GM23338 (cell line): ENCODE data around the gene HIVEP3. TPM values are rescaled to one million over a fixed set of nuclear protein-coding genes. Genes with fewer than 3 reads are reported as not detected.

Source experiments
- ATAC-seq: fragments of 200-7000 bp; cut with Tn5 transposase; 3 replicates; pipeline ENCODE4 v1.9.1; 2020
- DNase-seq: peaks from one replicate; pipeline ENCODE4 v3.0.0-alpha.2; 2015; ENCODE audit warnings: low spot score
- H2AFZ ChIP-seq: fragments of 200-600 bp; sonication (generic); 2 replicates; pipeline ENCODE4 v1.8.0; 2016; ENCODE audit warnings: antibody characterized with exemption, mild to moderate bottlenecking, moderate library complexity
- H3F3A ChIP-seq: fragments of 200-600 bp; sonication (generic); replicated peaks from 2 replicates; pipeline ENCODE4 v1.8.0; 2017; ENCODE audit warnings: antibody characterized with exemption, mixed run types, low read depth
- H3K27ac ChIP-seq: fragments of 200-600 bp; sonication (generic); 2 replicates; pipeline ENCODE4 v1.6.1; 2016; ENCODE audit warnings: low read depth
- H3K27me3 ChIP-seq: fragments of 200-600 bp; sonication (generic); 2 replicates; pipeline ENCODE4 v1.8.0; 2016; ENCODE audit warnings: mild to moderate bottlenecking, mixed run types, moderate library complexity; ENCODE audit not compliant: insufficient read depth
- H3K36me3 ChIP-seq: fragments of 200-600 bp; sonication (generic); 2 replicates; pipeline ENCODE4 v1.8.0; 2016; ENCODE audit warnings: mild to moderate bottlenecking; ENCODE audit not compliant: insufficient read depth
- H3K4me1 ChIP-seq: fragments of 200-600 bp; sonication (generic); 2 replicates; pipeline ENCODE4 v1.8.0; 2016; ENCODE audit warnings: mild to moderate bottlenecking, moderate library complexity; ENCODE audit not compliant: insufficient read depth
- H3K4me2 ChIP-seq: fragments of 200-600 bp; sonication (generic); 2 replicates; pipeline ENCODE4 v1.7.1; 2017; ENCODE audit warnings: mixed run types
- H3K4me3 ChIP-seq: fragments of 200-600 bp; sonication (generic); 2 replicates; pipeline ENCODE4 v1.6.1; 2016; ENCODE audit warnings: mixed run types
- H3K79me2 ChIP-seq: fragments of 200-600 bp; sonication (generic); replicated peaks from 2 replicates; pipeline ENCODE4 v1.8.0; 2017; ENCODE audit warnings: mild to moderate bottlenecking; ENCODE audit not compliant: insufficient read depth
- H3K9me2 ChIP-seq: fragments of 200-600 bp; sonication (generic); 2 replicates; pipeline ENCODE4 v1.8.0; 2017; ENCODE audit not compliant: insufficient read depth
- H4K20me1 ChIP-seq: fragments of 200-600 bp; sonication (generic); replicated peaks from 2 replicates; pipeline ENCODE4 v1.8.0; 2017; ENCODE audit warnings: mild to moderate bottlenecking; ENCODE audit not compliant: insufficient read depth
- H3K27ac Mint-ChIP-seq: 2 replicates; pipeline ENCODE4 v1.8.0; 2020; ENCODE audit warnings: inconsistent platforms, mild to moderate bottlenecking, moderate library complexity, mixed read lengths
- H3K27me3 Mint-ChIP-seq: 3 replicates; pipeline ENCODE4 v1.8.0; 2022; ENCODE audit warnings: low read depth, mild to moderate bottlenecking, moderate library complexity, mixed read lengths, inconsistent platforms; ENCODE audit not compliant: insufficient read depth, poor library complexity
- H3K36me3 Mint-ChIP-seq: 3 replicates; pipeline ENCODE4 v1.8.0; 2021; ENCODE audit warnings: low read depth, mild to moderate bottlenecking, inconsistent platforms, moderate library complexity, mixed read lengths
- H3K4me1 Mint-ChIP-seq: 3 replicates; pipeline ENCODE4 v1.8.0; 2020; ENCODE audit warnings: mild to moderate bottlenecking, inconsistent platforms, mixed read lengths
- H3K4me3 Mint-ChIP-seq: 3 replicates; pipeline ENCODE4 v1.8.0; 2021; ENCODE audit warnings: moderate library complexity, mild to moderate bottlenecking, inconsistent platforms, mixed read lengths
- H3K9me3 Mint-ChIP-seq: 3 replicates; pipeline ENCODE4 v1.8.0; 2020; ENCODE audit warnings: moderate library complexity, mild to moderate bottlenecking, inconsistent platforms, mixed read lengths
- CREB1 ChIP-seq: fragments of 250-450 bp; sonication (Bioruptor Pico); IDR thresholded peaks from 2 replicates; pipeline ENCODE4 v1.5.0; 2020; ENCODE audit warnings: low read depth, mild to moderate bottlenecking, moderate library complexity
- EZH2 ChIP-seq: fragments of 200-600 bp; sonication (generic); IDR thresholded peaks from one replicate; pipeline ENCODE4 v1.8.0; 2017; ENCODE audit warnings: antibody characterized with exemption, mild to moderate bottlenecking, low read depth; ENCODE audit not compliant: unreplicated experiment
- EZH2phosphoT487 ChIP-seq: fragments of 200-600 bp; sonication (generic); IDR thresholded peaks from one replicate; pipeline ENCODE4 v1.8.1; 2018; ENCODE audit warnings: antibody characterized with exemption; ENCODE audit not compliant: unreplicated experiment
- JUNB ChIP-seq: IDR thresholded peaks from one replicate; pipeline ENCODE4 v1.6.1; 2016; ENCODE audit warnings: antibody characterized with exemption; ENCODE audit not compliant: unreplicated experiment
- NANOG ChIP-seq: IDR thresholded peaks from 2 replicates; pipeline ENCODE4 v1.6.1; 2016; ENCODE audit warnings: antibody characterized with exemption, borderline replicate concordance
- POLR2AphosphoS5 ChIP-seq: IDR thresholded peaks from 2 replicates; pipeline ENCODE4 v1.6.1; 2016; ENCODE audit warnings: antibody characterized with exemption, low read depth
- STAT1 ChIP-seq: IDR thresholded peaks from one replicate; pipeline ENCODE4 v1.6.1; 2016; ENCODE audit warnings: antibody characterized with exemption; ENCODE audit not compliant: unreplicated experiment
- ZNF114 ChIP-seq: fragments of 250-450 bp; sonication (Bioruptor Pico); IDR thresholded peaks from 2 replicates; pipeline ENCODE4 v1.5.0; 2020; ENCODE audit warnings: mild to moderate bottlenecking, moderate library complexity
- ZNF331 ChIP-seq: fragments of 250-450 bp; sonication (Bioruptor Pico); IDR thresholded peaks from 2 replicates; pipeline ENCODE4 v1.5.0; 2020; ENCODE audit warnings: low read depth, mild to moderate bottlenecking, moderate library complexity
- polyA plus RNA-seq: library from polyadenylated mRNA; unstranded; fragments of >200 nt; fragmentation: Nextera tagmentation; extraction: Ambion mirVana; gene quantifications from 2 replicates; pipeline ENCODE4 v1.2.1, GENCODE V29; 2016
- total RNA-seq: library from RNA; depleted of rRNA; stranded (reverse); fragments of >200 nt; shearing (Covaris generic); gene quantifications from 2 replicates; pipeline ENCODE4 v1.2.3, GENCODE V29; 2014
- TF ChIP-seq, protein P1 (sequence below), 2 experiments: fragments of 200-600 bp in 1 of 2; sonication (generic) in 1 of 2; conservative IDR thresholded peaks; 2 replicates each; pipeline versions ENCODE4 v1.5.1 to v1.6.1; 2016 to 2017; ENCODE audit warnings: antibody characterized with exemption in 2 of 2, low read depth in 2 of 2, mild to moderate bottlenecking in 2 of 2, moderate library complexity in 1 of 2
- TF ChIP-seq, protein P2 (sequence below): IDR thresholded peaks from one replicate; pipeline ENCODE4 v1.6.1; 2018; ENCODE audit warnings: antibody characterized with exemption; ENCODE audit not compliant: unreplicated experiment
- TF ChIP-seq, protein P3 (sequence below): IDR thresholded peaks from 2 replicates; pipeline ENCODE4 v1.6.1; 2016; ENCODE audit warnings: antibody characterized with exemption
- TF ChIP-seq, protein P4 (sequence below): fragments of 250-450 bp; sonication (Bioruptor Pico); IDR thresholded peaks from 2 replicates; pipeline ENCODE4 v1.5.0; 2020; ENCODE audit warnings: mild to moderate bottlenecking, moderate library complexity

The HIVEP3 gene
- total and polyA plus RNA-seq, 2 experiments from 2014 or later: 0.14 to 0.24 TPM

DNA sequence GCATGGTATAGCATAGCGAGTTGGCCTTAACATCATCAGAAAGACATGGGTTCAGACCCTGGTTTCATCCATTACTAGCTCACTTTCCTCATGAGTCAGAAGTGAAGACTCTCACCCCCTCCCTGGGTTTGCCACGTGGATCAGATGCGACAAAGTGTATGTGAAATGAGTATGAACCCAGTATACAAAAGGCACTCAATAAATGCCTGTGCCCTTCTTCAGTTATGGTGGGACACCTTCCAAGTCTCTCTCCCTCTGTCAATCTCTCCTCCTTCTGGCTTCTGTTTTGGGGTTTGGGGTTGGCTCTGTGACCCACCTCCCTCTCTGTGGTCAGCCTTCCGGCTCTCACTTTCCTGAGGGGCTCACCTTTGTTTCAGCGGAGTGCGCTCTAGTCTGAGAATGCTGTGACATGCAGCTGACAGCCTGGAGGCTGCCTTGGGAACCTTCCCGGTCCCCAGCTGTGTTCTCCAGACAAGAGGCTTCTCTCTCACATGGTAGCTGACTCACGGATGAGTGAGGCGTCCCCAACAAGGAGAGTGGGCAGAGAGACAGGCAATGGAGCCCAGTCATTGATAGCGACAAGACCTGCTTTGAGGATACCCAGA, 279.3 kb downstream of the HIVEP3 start:
- peaks cover 4% of the 10 kb centered on the region for H3K27me3 Mint-ChIP-seq
- DNase-seq: no peak
- no peak overlapping the region for H3K27ac Mint-ChIP-seq
- Histone ChIP-seq H3K4me3 (no peak overlapping the region), H3K4me2 (no peak overlapping the region), H3K79me2 (no peaks in the 10 kb centered on the region), H3K4me1 (no peaks in the 10 kb centered on the region), H3K36me3 (no peaks in the 10 kb centered on the region), H2AFZ (no peak overlapping the region), H3K9me2 (no peaks in the 10 kb centered on the region), H4K20me1 (no peaks in the 10 kb centered on the region), H3K27me3 (no peaks in the 10 kb centered on the region), H3F3A (no peaks in the 10 kb centered on the region), H3K27ac (no peak overlapping the region)
- ATAC-seq: no peak
- H3K4me1 Mint-ChIP-seq: peaks cover 6% of the 10 kb centered on the region; the same call in 2 of the 3 replicates
- no peaks in the 10 kb centered on the region for H3K9me3 Mint-ChIP-seq
- TF ChIP-seq, protein P1, sequence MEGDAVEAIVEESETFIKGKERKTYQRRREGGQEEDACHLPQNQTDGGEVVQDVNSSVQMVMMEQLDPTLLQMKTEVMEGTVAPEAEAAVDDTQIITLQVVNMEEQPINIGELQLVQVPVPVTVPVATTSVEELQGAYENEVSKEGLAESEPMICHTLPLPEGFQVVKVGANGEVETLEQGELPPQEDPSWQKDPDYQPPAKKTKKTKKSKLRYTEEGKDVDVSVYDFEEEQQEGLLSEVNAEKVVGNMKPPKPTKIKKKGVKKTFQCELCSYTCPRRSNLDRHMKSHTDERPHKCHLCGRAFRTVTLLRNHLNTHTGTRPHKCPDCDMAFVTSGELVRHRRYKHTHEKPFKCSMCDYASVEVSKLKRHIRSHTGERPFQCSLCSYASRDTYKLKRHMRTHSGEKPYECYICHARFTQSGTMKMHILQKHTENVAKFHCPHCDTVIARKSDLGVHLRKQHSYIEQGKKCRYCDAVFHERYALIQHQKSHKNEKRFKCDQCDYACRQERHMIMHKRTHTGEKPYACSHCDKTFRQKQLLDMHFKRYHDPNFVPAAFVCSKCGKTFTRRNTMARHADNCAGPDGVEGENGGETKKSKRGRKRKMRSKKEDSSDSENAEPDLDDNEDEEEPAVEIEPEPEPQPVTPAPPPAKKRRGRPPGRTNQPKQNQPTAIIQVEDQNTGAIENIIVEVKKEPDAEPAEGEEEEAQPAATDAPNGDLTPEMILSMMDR (conservative IDR thresholded peaks at IDR 0.05; ENCODE audit: low read depth in 2 of 2): no peak
- TF ChIP-seq ZNF331 (CRISPR knock-in tag) (no peak), POLR2AphosphoS5 (no peak), CREB1 (CRISPR knock-in tag) (no peak), NANOG (no peak), JUNB (no peak), STAT1 (no peak), EZH2phosphoT487 (no peak), EZH2 (no peak), ZNF114 (CRISPR knock-in tag) (no peak)
- TF ChIP-seq, protein P2, sequence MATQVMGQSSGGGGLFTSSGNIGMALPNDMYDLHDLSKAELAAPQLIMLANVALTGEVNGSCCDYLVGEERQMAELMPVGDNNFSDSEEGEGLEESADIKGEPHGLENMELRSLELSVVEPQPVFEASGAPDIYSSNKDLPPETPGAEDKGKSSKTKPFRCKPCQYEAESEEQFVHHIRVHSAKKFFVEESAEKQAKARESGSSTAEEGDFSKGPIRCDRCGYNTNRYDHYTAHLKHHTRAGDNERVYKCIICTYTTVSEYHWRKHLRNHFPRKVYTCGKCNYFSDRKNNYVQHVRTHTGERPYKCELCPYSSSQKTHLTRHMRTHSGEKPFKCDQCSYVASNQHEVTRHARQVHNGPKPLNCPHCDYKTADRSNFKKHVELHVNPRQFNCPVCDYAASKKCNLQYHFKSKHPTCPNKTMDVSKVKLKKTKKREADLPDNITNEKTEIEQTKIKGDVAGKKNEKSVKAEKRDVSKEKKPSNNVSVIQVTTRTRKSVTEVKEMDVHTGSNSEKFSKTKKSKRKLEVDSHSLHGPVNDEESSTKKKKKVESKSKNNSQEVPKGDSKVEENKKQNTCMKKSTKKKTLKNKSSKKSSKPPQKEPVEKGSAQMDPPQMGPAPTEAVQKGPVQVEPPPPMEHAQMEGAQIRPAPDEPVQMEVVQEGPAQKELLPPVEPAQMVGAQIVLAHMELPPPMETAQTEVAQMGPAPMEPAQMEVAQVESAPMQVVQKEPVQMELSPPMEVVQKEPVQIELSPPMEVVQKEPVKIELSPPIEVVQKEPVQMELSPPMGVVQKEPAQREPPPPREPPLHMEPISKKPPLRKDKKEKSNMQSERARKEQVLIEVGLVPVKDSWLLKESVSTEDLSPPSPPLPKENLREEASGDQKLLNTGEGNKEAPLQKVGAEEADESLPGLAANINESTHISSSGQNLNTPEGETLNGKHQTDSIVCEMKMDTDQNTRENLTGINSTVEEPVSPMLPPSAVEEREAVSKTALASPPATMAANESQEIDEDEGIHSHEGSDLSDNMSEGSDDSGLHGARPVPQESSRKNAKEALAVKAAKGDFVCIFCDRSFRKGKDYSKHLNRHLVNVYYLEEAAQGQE: no peak
- TF ChIP-seq, protein P3, sequence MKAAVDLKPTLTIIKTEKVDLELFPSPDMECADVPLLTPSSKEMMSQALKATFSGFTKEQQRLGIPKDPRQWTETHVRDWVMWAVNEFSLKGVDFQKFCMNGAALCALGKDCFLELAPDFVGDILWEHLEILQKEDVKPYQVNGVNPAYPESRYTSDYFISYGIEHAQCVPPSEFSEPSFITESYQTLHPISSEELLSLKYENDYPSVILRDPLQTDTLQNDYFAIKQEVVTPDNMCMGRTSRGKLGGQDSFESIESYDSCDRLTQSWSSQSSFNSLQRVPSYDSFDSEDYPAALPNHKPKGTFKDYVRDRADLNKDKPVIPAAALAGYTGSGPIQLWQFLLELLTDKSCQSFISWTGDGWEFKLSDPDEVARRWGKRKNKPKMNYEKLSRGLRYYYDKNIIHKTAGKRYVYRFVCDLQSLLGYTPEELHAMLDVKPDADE: no peak
- TF ChIP-seq, protein P4, sequence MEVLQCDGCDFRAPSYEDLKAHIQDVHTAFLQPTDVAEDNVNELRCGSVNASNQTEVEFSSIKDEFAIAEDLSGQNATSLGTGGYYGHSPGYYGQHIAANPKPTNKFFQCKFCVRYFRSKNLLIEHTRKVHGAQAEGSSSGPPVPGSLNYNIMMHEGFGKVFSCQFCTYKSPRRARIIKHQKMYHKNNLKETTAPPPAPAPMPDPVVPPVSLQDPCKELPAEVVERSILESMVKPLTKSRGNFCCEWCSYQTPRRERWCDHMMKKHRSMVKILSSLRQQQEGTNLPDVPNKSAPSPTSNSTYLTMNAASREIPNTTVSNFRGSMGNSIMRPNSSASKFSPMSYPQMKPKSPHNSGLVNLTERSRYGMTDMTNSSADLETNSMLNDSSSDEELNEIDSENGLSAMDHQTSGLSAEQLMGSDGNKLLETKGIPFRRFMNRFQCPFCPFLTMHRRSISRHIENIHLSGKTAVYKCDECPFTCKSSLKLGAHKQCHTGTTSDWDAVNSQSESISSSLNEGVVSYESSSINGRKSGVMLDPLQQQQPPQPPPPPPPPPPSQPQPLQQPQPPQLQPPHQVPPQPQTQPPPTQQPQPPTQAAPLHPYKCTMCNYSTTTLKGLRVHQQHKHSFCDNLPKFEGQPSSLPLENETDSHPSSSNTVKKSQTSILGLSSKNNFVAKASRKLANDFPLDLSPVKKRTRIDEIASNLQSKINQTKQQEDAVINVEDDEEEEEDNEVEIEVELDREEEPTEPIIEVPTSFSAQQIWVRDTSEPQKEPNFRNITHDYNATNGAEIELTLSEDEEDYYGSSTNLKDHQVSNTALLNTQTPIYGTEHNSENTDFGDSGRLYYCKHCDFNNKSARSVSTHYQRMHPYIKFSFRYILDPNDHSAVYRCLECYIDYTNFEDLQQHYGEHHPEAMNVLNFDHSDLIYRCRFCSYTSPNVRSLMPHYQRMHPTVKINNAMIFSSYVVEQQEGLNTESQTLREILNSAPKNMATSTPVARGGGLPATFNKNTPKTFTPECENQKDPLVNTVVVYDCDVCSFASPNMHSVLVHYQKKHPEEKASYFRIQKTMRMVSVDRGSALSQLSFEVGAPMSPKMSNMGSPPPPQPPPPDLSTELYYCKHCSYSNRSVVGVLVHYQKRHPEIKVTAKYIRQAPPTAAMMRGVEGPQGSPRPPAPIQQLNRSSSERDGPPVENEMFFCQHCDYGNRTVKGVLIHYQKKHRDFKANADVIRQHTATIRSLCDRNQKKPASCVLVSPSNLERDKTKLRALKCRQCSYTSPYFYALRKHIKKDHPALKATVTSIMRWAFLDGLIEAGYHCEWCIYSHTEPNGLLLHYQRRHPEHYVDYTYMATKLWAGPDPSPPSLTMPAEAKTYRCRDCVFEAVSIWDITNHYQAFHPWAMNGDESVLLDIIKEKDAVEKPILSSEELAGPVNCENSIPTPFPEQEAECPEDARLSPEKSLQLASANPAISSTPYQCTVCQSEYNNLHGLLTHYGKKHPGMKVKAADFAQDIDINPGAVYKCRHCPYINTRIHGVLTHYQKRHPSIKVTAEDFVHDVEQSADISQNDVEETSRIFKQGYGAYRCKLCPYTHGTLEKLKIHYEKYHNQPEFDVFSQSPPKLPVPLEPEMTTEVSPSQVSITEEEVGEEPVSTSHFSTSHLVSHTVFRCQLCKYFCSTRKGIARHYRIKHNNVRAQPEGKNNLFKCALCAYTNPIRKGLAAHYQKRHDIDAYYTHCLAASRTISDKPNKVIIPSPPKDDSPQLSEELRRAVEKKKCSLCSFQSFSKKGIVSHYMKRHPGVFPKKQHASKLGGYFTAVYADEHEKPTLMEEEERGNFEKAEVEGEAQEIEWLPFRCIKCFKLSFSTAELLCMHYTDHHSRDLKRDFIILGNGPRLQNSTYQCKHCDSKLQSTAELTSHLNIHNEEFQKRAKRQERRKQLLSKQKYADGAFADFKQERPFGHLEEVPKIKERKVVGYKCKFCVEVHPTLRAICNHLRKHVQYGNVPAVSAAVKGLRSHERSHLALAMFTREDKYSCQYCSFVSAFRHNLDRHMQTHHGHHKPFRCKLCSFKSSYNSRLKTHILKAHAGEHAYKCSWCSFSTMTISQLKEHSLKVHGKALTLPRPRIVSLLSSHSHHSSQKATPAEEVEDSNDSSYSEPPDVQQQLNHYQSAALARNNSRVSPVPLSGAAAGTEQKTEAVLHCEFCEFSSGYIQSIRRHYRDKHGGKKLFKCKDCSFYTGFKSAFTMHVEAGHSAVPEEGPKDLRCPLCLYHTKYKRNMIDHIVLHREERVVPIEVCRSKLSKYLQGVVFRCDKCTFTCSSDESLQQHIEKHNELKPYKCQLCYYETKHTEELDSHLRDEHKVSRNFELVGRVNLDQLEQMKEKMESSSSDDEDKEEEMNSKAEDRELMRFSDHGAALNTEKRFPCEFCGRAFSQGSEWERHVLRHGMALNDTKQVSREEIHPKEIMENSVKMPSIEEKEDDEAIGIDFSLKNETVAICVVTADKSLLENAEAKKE (CRISPR knock-in tag): no peak
- H3K36me3 Mint-ChIP-seq: no peaks in the 10 kb centered on the region
- no peak overlapping the region for H3K4me3 Mint-ChIP-seq
